ENCODE data around the gene KLHL5.

The KLHL5 gene

GRCh38 chr4:39166177-39166576, 104.1 kb downstream of the KLHL5 start:
- Histone ChIP-seq H3K27ac (no peak overlapping the region), H3K4me3 (no peak overlapping the region)

- no peak overlapping the region for H3K4me3 ChIP-seq
- H3K27ac ChIP-seq: no peak overlapping the region
Measured at GRCh38 chr4:39166669-39167068, 104.6 kb downstream of the KLHL5 start.

GRCh38 chr4:39169426-39169825, 107.4 kb downstream of the KLHL5 start:
- Histone ChIP-seq H3K27ac (no peak overlapping the region), H3K4me3 (no peak overlapping the region)

- no peak overlapping the region for H3K27ac ChIP-seq
- H3K4me3 ChIP-seq: no peak overlapping the region
Measured at GRCh38 chr4:39170301-39170700, 108.3 kb downstream of the KLHL5 start.
